HUDEP-2 (cell line): ENCODE measurements around the gene SMG1.
"Not testable (repeated sequence)": the region's sequence is repeated elsewhere in the genome, so short reads cannot be mapped to it uniquely, and the experiment has no call there.

Experiments used
- DNase-seq, 76 experiments: peaks; one replicate each; lab custom pipeline; 2025; ENCODE audit not compliant: unreplicated experiment in 76 of 76; lab: John Stamatoyannopoulos, UW

SMG1 gene

DNA sequence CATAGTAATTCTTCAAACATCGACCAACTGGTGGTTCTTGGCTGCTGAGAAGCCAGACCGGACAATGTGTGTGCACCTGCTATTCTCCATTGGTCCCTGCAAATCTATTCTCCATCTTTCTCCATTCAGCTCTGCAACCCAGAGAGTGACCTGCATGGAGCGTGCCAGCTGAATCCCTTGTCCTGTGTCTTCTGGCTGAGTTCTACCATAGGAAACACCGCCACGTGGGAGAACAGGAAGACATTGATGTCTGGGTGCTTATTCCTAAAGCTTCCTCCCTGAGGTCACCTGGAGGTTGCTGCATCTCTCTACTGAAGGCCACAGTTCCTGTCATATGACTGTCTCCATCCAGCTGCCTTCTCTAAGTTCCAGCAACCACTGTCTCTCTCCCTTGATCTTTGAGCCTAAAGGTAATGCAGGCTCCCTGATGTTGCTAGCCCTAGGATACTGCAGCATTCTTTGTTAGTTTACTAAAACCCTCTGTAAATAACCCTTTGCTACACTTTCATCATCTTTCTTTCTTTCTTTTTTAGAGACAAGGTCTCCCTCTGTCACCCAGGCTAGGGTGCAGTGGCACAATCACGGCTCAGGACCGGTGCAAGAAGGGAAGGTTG is 10.6 kb upstream of the SMG1 start:
- DNase-seq = no peak

- DNase-seq = no peak
These were observed 7.3 kb upstream of the SMG1 start for GRCh38 chr16:18933501-18933900.

- no peak for DNase-seq
These were observed 6.2 kb upstream of the SMG1 start for GRCh38 chr16:18932243-18932987.

DNA sequence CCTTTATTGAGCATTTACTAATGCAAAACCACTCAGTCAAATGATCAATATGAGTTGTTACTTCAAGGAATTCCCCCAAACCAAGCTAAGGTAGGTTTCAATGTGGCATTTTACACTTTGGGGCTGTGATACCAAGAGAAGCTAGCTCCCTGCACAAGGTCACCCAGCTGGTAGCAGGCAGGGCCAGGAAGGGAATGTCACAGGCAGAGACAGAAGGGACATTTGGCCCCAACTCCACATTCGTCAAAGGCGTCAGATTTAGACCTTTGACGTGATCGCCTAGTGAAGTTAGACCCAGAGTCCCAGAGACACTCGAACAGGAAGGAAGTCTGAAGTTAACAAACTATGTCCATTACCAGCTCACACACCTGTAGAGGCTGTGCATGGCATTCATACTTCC is 5.5 kb upstream of the SMG1 start:
- DNase-seq = no peak

DNA sequence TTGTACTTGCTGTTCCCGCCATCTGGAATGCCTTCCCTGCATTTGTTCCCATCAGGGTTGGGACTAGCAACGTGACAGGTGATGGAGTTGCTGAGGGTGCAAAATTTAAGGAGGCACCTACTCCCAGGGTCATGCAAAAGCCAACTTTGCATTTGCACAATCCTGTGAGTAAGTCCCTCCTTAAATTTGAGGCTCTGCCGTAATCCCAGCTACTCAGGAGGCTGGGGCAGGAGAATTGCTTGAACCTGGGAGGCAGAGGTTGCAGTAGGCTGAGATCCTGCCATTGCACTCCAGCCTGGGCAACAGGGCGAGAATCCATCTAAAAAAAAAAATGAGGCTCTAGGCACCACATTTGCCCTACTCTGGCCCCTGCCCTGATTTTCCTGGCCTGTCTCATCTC is 3.9 kb upstream of the SMG1 start:
- DNase-seq = not testable (repeated sequence)

DNA sequence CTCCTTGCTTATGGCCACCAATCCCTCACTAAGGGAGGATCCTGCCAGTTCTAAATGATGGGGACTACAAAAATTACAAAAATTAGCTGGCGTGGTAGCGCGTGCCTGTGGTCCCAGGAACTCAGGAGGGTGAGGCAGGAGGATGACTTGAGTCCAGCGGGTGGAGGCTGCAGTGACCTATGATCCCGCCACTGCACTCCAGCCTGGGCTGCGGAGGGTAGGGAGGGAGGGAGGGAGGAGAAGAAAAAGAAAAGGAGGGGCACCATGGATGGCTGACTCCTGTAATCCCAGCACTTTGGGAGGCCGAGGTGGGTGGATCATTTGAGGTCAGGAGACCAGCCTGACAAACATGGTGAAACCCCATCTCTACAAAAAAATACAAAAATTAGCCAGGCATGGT is 1.9 kb upstream of the SMG1 start:
- DNase-seq = not testable (repeated sequence)

GRCh38 chr16:18925215-18925985 is 808 bp downstream of the SMG1 start:
- DNase-seq = peak in 52 of 76 experiments; percentile 8 to 79 (median 46)

DNA sequence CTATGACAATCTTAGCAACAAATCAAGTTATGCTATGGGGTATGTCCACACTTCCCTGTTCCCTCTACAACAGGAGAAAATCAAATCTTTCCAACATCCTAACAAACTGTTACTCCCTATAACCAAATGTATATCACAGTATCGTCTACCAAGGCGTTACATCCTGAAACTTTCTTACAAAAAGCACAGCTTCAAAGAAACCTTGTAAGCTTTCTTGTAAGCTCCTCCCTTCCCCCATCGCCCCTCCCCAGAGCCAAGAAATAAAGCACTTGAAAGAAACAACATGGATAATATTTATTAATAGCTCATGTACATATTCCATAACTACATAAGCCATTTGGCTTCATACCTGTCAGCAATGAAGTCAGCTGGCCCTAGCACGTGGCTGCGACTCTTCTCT is 2.3 kb downstream of the SMG1 start:
- not testable (repeated sequence) for DNase-seq

GRCh38 chr16:18923124-18923523 is 3.1 kb downstream of the SMG1 start:
- DNase-seq = not testable (repeated sequence)

DNA sequence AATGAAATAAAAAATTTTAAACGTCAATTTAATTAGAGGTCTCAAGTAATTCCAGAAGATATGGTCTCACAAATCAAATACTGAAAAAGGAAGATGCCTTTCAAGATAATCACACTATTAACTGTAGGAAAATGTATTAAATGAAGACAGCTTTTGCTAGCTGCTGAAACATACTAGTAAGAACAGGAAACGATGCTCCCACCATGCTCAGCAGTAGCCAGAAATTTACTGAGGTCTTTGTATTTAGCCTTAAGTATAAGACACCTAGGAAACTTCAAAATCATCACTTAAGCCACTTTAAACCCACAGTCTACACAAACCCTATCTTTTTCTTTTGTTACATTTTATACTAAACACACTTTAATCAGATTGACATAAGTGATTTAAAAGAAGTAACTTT is 16.6 kb downstream of the SMG1 start:
- DNase-seq = not testable (repeated sequence)

DNA sequence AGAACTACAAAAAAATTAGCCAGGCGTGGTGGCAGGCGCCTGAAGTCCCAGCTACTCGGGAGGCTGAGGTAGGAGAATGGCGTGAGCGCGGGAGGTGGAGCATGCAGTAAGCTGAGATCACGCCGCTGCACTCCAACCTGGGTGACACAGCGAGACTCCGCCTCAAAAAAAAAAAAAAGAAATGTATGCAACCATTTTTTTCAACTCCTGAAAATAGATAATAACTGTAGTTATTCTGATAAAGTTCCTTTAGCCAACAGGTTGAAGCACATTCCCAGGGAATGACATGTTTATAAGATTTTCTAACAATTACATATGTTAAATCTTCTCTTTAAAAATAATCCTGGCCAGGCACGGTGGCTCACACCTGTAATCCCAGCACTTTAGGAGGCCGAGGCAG is 17.5 kb downstream of the SMG1 start:
- DNase-seq = not testable (repeated sequence)

GRCh38 chr16:18902778-18903177 is 23.4 kb downstream of the SMG1 start:
- DNase-seq = not testable (repeated sequence)

DNA sequence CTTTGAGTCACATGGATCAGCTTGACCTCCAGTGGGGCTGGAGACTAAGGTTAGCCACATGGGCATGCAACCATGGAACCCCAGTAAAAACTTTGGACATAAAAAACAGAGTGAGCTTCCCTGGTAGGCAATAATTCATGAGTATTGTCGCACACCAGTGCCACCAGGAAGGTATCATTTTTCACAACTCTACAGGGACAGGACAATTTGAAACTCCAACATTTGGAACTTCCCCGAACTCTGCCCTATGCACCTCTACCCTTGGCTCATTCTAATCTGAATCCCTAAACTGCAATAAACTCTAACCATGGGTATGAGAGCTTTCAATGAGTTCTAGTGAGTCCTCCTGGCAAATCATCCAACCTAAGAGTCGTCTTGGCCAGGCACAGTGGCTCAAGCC is 24.2 kb downstream of the SMG1 start:
- not testable (repeated sequence) for DNase-seq

DNA sequence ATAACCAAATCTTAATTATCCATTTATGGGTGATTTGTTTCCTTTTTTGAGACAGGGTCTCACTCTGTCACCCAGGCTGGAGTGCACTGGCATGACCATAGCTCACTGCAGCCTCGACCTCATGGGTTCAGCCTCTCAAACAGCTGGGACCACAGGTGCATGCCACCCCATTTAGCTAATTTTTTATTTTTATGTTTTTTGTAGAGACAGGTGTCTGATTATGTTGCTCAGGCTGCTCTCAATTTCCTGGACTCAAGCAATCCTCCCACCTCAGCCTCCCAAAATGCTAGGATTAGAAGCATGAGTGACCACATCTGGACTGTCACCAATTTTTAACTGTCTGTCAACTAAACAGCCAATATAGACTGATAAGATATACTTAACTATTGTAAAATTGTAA is 25.0 kb downstream of the SMG1 start:
- not testable (repeated sequence) for DNase-seq

DNA sequence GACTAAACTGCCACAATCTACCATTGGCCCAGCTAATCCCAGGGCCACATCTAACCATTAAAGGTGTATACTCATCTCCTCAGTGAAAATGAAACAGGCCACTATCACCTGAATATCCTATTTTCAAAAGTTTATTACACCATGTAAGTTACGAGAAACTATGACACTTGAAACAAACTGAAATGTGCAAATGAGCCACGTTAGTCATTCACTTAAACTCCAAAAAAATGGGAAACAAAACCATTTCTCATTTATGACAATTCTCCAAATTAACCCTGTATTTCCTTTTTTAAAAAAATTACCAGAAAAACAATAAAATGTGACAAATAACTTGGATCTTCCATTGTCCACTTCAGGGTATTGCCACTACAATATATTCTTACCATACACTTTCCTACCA is 41.8 kb downstream of the SMG1 start:
- not testable (repeated sequence) for DNase-seq

GRCh38 chr16:18877734-18878133 is 48.5 kb downstream of the SMG1 start:
- not testable (repeated sequence) for DNase-seq

- not testable (repeated sequence) for DNase-seq
These were observed 48.9 kb downstream of the SMG1 start for GRCh38 chr16:18877259-18877658.

DNA sequence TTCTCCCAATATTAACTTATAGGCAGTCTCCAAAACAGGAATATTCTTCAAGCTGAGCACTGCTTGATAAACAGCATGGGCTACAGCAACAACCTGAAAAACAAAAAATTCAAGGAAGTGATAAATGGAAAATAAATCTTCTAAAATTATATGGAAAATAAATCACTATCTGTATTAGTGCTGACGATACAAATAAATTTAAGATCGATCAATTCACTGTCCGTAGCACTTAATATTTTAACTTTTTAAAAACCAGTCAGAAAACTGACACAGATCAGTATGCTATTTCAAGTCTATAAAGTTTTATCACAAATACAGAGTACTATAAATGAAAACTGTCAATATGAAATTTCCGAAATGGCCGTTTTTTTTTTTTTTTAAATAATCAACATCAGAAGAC is 49.9 kb downstream of the SMG1 start:
- DNase-seq = not testable (repeated sequence)

- DNase-seq = peak in 43 of 76 experiments; percentile 1 to 55 (median 10)
These were observed 57.0 kb downstream of the SMG1 start for GRCh38 chr16:18869043-18869771.

DNA sequence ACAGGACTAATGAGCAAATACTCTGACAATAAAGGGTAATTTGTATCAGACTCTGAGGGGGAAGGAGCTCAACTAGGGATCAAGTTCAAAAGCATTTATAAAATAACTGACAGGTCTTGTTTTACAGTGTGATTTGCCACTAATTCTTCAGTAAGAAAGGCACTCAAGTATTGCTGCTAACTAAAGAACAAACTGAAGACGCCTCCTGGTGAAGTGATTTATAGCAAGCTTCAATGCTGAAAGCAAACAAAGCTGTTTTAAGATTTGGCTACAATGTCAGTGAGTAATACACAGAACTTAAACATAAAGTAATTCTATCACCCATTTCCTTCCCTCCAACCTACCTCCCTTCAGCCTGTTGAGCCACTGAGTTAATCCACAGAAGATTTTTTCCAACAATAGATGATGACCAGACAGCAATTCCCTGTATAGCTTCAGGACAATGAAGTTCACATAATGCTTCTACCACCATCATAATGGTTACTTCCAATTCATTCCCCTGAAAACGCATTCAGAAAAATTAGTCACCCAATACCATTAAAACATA is 59.9 kb downstream of the SMG1 start:
- not testable (repeated sequence) for DNase-seq

DNA sequence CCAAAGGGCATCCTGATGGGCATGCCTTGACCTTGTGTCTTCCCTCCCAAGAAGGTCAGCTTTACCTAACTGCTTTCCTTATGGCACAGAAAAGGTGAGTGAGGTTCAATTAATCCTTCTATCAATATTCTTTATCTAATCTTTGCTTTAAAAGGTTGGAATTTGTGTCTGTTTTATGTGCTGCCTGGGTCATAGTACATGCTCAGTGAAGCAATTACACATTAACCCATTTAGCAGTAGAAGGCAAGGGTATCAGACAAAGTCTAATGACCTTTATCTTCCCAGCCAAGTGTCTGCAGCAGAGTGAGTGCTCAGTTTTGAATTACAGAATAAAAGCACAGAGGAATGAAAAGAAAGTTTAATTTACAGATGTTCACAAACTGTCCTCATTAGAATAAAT is 63.3 kb downstream of the SMG1 start:
- not testable (repeated sequence) for DNase-seq
